ES-I3 (cell line): Measurements from ENCODE around the gene ATP8B2.
"Not testable (repeated sequence)": the region's sequence is repeated elsewhere in the genome, so short reads cannot be mapped to it uniquely, and the experiment has no call there.

ENCODE experiments used
- H3K36me3 ChIP-seq: 2 replicates; pipeline ENCODE4 v1.6.1; 2013; ENCODE audit warnings: mild to moderate bottlenecking, low read length, control low read depth, moderate library complexity; ENCODE audit not compliant: insufficient read depth
- H3K4me1 ChIP-seq: 2 replicates; pipeline ENCODE4 v1.6.1; 2013; ENCODE audit warnings: mild to moderate bottlenecking, control low read depth, low read length; ENCODE audit not compliant: insufficient read depth
- H3K9ac ChIP-seq: 2 replicates; pipeline ENCODE4 v1.6.1; 2013; ENCODE audit warnings: low read depth, mild to moderate bottlenecking, low read length, moderate library complexity
- H3K9me3 ChIP-seq: 2 replicates; pipeline ENCODE4 v1.6.1; 2013; ENCODE audit warnings: mild to moderate bottlenecking, low read length, moderate library complexity; ENCODE audit not compliant: control insufficient read depth, insufficient read depth

The ATP8B2 gene

DNA sequence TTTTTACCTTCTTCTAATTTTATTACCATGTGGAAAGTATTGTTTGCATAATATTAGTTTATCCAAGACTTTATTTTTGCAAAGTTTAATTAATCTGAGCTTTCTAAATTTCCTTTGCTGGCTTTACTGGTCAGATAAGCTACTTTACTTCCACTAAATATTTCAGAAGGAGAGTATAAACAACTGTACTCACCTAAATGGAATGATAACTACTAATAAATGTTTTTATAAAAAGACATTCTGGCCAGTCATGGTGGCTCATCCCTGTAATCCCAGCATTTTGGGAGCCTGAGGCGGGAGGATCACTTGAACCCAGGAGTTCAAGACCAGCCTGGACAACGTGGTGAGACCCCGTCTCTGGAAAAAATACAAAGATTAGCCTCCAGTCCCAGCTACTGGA, 36.0 kb downstream of the ATP8B2 start:
- Histone ChIP-seq H3K36me3 (no peaks in the 10 kb centered on the region), H3K9me3 (peaks cover 7% of the 10 kb centered on the region; the same call in 1 of the 2 replicates), H3K4me1 (no peaks in the 10 kb centered on the region), H3K9ac (no peak overlapping the region)

DNA sequence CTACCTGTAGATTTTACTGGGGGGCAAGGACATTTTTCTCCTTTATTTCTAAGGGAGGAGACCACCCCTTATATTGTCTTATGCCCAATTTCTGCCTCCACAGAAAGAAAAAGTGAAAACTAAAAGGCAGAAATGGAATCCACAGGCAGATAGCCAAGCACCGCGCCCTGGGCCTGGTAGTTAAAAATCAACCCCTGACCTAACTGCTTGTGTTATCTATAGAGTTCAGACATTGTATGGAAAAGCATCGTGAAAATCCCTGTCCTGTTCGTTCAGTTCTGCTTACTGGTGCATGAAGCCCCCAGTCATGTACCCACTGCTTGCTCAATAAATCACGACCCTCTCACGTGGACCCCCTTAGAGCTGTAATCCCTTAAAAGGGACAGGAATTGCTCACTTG, 46.1 kb downstream of the ATP8B2 start:
- H3K4me1 ChIP-seq = no peaks in the 10 kb centered on the region
- H3K9me3 ChIP-seq = no peaks in the 10 kb centered on the region
- H3K36me3 ChIP-seq = no peaks in the 10 kb centered on the region
- H3K9ac ChIP-seq = no peak overlapping the region

DNA sequence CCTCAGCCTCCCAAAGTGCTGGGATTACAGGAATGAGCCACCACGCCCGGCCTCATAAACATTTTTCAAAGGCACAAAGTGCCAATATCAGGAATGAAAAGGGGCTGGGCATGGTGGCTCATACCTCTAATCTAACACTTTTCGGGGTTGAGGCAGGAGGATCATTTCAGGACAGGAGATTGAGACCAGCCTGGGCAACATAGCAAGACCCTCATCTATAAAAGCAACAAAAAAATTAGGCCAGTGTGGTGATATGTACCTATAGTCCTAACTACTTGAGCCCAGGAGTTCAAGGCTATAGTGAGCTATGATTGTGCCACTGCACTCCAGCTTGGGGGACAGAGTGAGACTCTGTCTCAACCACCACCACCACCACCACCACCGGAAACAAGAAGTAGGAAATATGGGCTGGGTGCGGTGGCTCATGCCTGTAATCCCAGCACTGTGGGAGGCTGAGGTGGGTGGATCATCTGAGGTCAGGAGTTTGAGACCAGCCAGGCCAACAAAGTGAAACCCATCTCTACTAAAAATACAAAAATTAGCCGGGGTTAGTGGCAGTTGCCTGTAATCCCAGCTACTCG, 48.5 kb downstream of the ATP8B2 start:
- H3K4me1 ChIP-seq, H3K9me3 ChIP-seq, H3K9ac ChIP-seq, H3K36me3 ChIP-seq: not testable (repeated sequence)

DNA sequence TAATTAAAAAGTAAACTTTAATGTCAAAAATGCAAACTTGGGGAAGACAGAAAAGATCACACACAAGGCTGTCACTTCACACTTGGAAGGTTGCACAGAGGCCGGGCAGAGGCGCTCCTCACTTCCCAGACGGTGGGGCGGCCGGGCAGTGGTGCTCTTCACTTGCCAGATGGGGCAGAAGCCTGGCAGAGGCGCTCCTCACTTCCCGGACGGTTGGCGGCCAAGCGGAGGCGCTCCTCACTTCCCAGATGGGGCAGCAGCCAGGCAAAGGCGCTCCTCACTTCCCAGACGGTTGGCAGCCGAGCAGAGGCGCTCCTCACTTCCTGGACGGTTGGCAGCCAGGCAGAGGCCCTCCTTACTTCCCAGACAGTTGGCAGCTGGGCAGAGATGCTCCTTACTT, 54.0 kb downstream of the ATP8B2 start:
- Histone ChIP-seq H3K9me3 (no peaks in the 10 kb centered on the region), H3K4me1 (no peaks in the 10 kb centered on the region), H3K36me3 (no peaks in the 10 kb centered on the region), H3K9ac (no peak overlapping the region)

DNA sequence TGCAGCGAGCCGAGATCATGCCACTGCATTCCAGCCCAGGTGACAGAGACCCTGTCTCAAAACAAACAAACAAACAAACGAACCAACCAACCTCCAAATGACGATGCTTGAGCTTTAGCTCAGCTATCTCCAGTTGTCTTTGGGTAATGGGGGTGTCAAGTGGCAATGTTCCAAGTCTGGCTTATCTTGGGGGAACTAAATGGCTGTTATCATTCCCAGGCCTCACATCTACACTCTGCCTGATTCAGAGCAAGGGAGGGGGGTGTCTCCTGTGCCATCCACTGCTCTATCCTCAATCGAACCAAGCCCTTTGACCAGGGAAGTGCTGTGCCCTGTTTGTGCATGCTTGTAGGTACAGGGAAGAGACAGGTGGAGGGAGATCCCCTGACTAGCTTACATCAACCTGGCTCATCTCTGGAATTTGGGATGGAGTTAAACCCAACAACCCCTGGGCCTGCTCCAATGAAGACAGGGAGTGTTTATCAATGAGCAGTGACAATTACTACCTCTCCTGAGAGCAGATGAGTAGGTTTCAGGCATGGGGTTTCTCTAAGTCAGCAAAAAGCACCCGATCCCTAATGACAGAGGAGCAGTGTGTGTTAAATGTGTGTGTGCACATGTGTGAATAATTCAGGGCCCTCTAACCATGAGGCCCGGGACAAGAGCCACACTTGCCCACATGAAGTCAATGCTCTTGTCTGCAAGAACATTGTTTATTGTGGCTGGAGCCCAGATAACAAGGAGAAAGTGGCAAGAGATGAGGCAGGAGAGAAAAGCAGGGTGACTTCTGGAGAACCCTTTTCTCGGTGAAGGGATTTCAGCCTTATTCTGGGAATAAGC, 59.5 kb downstream of the ATP8B2 start:
- Histone ChIP-seq H3K9ac (no peak overlapping the region), H3K36me3 (no peaks in the 10 kb centered on the region)

DNA sequence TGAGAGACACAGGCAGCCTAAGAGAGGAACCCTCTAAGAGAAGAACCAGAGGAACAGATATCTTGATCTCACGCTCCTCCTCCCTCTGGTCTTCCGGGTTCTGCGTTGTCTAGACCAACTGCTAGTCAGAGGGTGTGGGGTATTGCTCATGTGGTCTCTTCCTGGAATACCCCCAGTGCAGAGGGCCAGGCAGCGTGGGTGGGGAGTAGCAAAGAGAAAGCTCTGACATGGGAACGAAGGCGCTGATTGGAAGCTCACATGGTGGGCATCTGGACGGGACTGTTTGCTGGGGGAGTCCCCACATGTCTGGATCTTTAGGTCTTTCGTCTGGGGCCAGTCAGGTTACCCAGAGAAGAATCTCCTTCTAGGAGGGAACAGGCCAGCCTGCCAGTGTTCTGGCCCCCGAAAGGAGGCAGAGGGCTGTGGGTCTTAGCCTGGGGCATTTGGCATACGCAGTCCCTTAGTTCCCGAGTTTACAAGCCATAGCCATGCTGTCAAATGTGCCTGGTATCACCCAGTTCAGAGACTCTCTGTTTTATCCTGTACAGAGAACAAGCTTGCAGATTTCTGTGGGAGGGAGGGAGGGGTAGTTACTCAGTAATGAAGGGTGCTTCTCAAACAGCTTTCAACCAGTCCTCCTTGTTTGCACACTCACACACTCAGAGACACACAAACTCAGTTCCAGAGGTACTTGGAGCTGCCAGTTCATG, 61.5 kb downstream of the ATP8B2 start:
- H3K36me3 ChIP-seq = no peaks in the 10 kb centered on the region
- H3K4me1 ChIP-seq = no peaks in the 10 kb centered on the region
- H3K9ac ChIP-seq = no peak overlapping the region
- H3K9me3 ChIP-seq = no peaks in the 10 kb centered on the region

More for the DNA sequence above, 59.5 kb downstream of the ATP8B2 start:
- no peaks in the 10 kb centered on the region for H3K9me3 ChIP-seq
- no peaks in the 10 kb centered on the region for H3K4me1 ChIP-seq

DNA sequence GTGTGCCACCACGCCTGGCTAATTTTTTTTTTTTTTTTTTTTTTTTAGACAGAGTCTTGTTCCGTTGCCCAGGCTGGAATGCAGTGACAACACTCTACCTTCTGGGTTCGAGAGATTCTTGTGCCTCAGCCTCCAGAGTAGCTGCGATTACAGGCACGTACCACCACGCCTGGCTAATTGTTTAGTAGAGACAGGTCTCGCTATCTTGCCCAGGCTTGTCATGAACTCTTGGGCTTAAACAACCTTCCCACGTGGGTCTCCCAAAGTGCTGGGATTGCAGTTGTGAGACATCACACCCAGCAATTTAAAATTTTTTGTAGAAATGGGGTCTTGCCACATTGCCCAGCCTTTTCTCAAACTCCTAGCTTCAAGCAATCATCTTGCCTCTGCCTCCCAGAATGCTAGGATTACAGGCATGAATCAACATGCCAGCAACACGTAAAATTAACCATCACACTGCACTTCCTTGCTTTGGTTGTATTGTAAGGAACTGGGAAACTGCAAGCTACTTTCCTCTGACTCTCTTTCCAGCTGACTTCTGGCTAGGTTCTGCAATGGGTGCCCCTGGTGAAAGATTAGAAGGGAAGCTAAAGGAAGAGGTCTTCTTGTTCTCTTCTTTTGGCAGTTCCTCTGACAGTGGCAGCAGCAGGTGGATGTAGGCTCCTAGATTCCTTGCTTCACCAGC, 65.9 kb downstream of the ATP8B2 start:
- Histone ChIP-seq H3K4me1 (no peaks in the 10 kb centered on the region), H3K9me3 (0 out of 2 replicates have a peak, but pooled peaks cover 3% of the 10 kb centered on the region), H3K36me3 (no peaks in the 10 kb centered on the region), H3K9ac (no peak overlapping the region)

DNA sequence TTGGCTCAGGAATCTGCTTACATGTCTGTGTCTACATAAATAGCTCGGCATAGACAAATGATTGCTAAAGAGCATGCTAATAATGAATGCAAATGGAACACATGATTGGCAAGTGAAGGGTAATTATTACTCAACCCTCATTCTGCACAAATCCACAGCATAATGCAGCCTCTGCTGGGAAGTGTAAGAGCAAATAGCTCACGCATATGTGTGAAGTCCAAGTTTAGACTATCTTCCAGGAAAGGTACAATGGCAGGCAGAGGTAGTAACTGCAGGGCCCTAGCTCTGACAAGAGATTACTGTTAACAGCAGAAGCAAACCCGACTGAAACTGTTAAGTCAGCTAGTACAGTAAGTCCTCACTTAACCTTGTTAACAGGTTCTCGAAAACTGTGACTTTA, 72.8 kb downstream of the ATP8B2 start:
- 0 out of 2 replicates have a peak, but pooled peaks cover 3% of the 10 kb centered on the region for H3K9me3 ChIP-seq
- H3K9ac ChIP-seq = no peak overlapping the region
- H3K36me3 ChIP-seq = no peaks in the 10 kb centered on the region
- no peaks in the 10 kb centered on the region for H3K4me1 ChIP-seq

DNA sequence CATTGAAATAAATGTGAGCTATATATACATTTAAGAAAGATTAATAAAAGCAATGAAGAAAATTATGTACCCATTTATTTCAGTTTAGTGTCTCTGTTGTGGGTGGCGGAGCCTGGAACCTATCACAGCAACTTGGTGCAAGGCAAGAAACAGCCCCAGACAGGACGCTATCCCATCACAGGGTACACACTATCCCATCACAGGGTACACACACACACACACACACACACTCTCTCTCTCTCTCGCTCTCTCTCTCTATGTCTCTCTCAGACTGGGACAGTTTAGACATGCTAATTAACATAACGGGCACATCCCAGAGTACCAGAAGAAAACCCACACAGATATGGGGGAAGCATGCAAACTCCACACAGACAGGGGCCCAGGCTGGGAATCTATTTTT, 73.4 kb downstream of the ATP8B2 start:
- H3K36me3 ChIP-seq = no peaks in the 10 kb centered on the region
- H3K9ac ChIP-seq = no peak overlapping the region
- 0 out of 2 replicates have a peak, but pooled peaks cover 3% of the 10 kb centered on the region for H3K9me3 ChIP-seq
- H3K4me1 ChIP-seq = no peaks in the 10 kb centered on the region

DNA sequence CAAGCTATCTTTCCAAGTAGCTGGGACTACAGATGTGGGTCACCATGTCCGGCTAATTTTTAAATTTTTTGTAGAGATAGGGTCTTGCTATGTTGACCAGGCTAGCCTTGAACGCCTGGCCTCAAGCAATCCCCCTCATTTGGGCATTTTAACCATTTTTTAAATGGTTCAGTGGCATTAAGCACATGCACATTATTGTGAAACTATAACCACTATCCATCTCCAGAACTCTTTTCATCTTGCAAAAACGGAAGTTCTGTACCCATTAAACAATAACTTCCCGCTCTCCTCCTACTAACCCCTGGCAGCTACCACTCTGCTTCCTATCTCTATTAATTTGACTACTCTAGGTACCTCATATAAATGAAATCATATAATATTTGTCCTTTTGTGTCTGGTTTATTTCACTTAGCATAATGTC, 75.1 kb downstream of the ATP8B2 start:
- H3K36me3 ChIP-seq = no peaks in the 10 kb centered on the region
- H3K9me3 ChIP-seq = 0 out of 2 replicates have a peak, but pooled peaks cover 3% of the 10 kb centered on the region
- no peak overlapping the region for H3K9ac ChIP-seq
- H3K4me1 ChIP-seq = no peaks in the 10 kb centered on the region
